Right hindlimb (tissue), 1 donor: Measurements from ENCODE around the gene KDM2B.

ENCODE experiments used
- DNase-seq: peaks from one replicate; pipeline ENCODE4 v3.0.0-alpha.2; 2018

The KDM2B gene

GRCh38 chr12:121453629-121454028 is 127.2 kb downstream of the KDM2B start:
- no peak for DNase-seq

- no peak for DNase-seq
These were observed 127.8 kb downstream of the KDM2B start for GRCh38 chr12:121452985-121453360.

- DNase-seq: no peak
These were observed 128.4 kb downstream of the KDM2B start for GRCh38 chr12:121452340-121452984.

GRCh38 chr12:121451961-121452339 is 128.9 kb downstream of the KDM2B start:
- DNase-seq: no peak

- no peak for DNase-seq
These were observed 132.0 kb downstream of the KDM2B start for GRCh38 chr12:121448771-121449315.

- DNase-seq: no peak
These were observed 134.1 kb downstream of the KDM2B start for GRCh38 chr12:121446750-121447149.

GRCh38 chr12:121444842-121445202 is 136.0 kb downstream of the KDM2B start:
- no peak for DNase-seq

- peak; percentile 59 for DNase-seq
These were observed 136.6 kb downstream of the KDM2B start for GRCh38 chr12:121443911-121444841.

GRCh38 chr12:121443193-121443870 is 137.5 kb downstream of the KDM2B start:
- peak; percentile 82 for DNase-seq

GRCh38 chr12:121442028-121442948 is 138.5 kb downstream of the KDM2B start:
- DNase-seq: no peak

- DNase-seq: no peak
These were observed 139.3 kb downstream of the KDM2B start for GRCh38 chr12:121441555-121441954.

GRCh38 chr12:121440768-121441167 is 140.1 kb downstream of the KDM2B start:
- DNase-seq: no peak

- no peak for DNase-seq
These were observed 141.1 kb downstream of the KDM2B start for GRCh38 chr12:121439715-121440114.

GRCh38 chr12:121438905-121439304 is 141.9 kb downstream of the KDM2B start:
- DNase-seq: no peak

GRCh38 chr12:121436706-121437105 is 144.1 kb downstream of the KDM2B start:
- no peak for DNase-seq

- no peak for DNase-seq
These were observed 147.9 kb downstream of the KDM2B start for GRCh38 chr12:121432740-121433480.

- DNase-seq: no peak
These were observed 149.9 kb downstream of the KDM2B start for GRCh38 chr12:121430833-121431415.

- DNase-seq: no peak
These were observed 151.9 kb downstream of the KDM2B start for GRCh38 chr12:121428883-121429282.

GRCh38 chr12:121427556-121428050 is 153.2 kb downstream of the KDM2B start:
- no peak for DNase-seq

- DNase-seq: no peak
These were observed 156.2 kb downstream of the KDM2B start for GRCh38 chr12:121424624-121424975.
